ENCODE data around the gene SCGB1D1.

SCGB1D1 gene

DNA sequence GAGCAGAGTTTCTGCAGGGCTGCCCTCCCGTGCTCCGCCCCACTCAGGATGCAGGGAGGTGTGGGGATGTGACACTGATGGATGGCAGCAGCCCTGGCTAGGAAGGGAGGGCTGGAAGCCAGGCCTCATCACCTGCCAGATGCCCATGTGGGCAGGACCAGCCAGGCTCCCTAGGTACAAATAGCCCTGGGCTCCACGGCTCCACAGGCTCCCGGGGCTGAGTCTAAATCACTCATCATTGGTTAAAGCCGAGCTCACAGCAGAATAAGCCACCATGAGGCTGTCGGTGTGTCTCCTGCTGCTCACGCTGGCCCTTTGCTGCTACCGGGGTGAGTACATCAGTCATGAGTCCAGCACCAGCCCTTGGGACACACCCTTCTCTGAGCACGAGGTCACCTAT lies at the start of gene SCGB1D1:
SCGB1D1 (plus strand) TSS at position 206 of the 400 bp plus-strand sequence; CDS start at position 275, 69 bp downstream.
- DNase-seq (ENCODE audit: low read depth) = no peak

DNA sequence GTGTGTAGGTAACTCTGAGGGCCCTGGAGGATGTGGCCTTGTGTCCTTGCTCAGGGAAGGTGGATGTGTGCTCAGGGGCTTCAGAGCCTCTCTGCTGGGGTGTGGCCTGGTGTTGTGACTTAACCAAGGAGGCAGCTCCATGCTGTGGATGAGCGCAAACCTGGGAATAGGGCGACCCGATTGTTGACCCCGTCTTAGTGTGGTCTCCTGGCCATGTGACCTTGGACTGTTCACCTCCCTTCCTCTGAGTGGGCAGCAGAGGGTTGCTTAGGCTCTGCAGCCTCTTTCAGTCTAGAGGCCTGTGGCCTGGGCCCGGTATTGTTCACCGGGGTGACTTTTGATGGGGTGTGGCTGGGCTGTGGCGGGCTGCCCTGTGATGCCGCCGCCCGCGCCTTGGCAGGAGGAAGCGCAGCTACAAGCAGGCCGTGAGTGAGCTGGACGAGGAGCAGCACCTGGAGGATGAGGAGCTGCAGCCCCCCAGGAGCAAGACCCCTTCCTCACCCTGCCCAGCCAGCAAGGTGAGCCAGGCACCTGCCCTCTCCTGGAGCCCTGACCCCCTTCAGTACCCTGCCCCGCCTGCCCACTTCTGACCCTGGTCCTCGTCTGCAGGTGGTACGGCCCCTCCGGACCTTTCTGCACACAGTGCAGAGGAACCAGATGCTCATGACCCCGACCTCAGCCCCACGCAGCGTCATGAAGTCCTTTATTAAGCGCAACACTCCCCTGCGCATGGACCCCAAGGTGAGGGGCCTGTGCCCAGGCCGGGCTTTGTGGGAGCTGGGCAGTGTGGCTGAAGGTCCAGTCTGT lies 49.5 kb upstream of the SCGB1D1 start:
- no peak for DNase-seq (ENCODE audit: low read depth)

GRCh38 chr11:62141111-62142042 lies 48.6 kb upstream of the SCGB1D1 start:
- DNase-seq (ENCODE audit: low read depth) = no peak

- DNase-seq (ENCODE audit: low read depth) = no peak
Observed at GRCh38 chr11:62142043-62142375, 48.0 kb upstream of the SCGB1D1 start.

DNA sequence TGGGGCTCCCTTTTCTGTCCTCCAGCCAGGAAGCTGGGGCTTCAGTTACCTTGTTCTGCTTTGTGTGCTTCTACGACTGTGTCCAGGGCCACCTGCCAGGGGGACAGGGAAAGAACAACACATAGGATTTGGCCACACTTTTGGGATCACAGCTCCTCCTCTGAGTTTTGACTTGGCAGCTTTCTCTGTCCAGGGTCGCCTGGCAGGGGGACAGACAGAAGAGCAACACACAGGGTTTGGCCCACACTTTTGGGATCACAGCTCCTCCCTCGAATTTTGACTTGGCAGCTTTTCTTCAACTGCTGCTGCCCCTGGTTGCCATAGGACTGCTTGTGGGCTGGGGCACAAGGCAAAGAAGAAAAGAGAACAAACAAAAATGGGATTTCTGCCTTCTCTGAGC lies 47.1 kb upstream of the SCGB1D1 start:
- DNase-seq (ENCODE audit: low read depth) = no peak

- DNase-seq (ENCODE audit: low read depth) = no peak
Observed at GRCh38 chr11:62143727-62144126, 46.3 kb upstream of the SCGB1D1 start.

GRCh38 chr11:62144641-62145255 lies 45.3 kb upstream of the SCGB1D1 start:
- no peak for DNase-seq (ENCODE audit: low read depth)

DNA sequence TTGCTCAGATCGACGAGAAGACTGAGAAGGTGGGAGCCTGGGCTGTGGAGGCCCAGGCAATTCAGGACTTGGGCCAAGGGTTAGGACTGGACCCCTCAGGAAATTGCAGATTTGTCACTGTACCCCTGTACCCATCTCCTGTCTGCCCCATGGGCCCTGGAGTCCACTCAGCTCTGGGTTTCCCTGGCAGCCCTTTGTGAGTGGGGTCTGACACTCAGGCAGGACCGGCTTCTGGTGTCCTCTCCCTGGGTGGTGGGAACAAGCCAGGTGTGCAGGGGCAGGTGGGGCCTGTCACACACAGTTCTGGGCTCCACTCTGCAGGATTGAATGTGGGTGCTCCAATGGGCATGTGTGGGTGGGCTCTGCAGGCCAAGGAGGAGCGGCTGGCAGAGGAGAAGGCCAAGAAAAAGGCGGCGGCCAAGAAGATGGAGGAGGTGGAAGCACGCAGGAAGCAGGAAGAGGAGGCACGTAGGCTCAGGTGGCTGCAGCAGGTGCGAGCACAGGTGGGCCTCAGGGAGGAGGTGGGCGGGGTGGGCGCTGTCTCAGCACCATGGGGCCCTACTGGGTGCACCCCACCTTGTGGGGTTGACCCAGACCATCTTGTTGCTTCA lies 44.6 kb upstream of the SCGB1D1 start:
- no peak for DNase-seq (ENCODE audit: low read depth)

- no peak for DNase-seq (ENCODE audit: low read depth)
Observed at GRCh38 chr11:62146476-62147200, 43.4 kb upstream of the SCGB1D1 start.

GRCh38 chr11:62147545-62147944 lies 42.5 kb upstream of the SCGB1D1 start:
- no peak for DNase-seq (ENCODE audit: low read depth)

DNA sequence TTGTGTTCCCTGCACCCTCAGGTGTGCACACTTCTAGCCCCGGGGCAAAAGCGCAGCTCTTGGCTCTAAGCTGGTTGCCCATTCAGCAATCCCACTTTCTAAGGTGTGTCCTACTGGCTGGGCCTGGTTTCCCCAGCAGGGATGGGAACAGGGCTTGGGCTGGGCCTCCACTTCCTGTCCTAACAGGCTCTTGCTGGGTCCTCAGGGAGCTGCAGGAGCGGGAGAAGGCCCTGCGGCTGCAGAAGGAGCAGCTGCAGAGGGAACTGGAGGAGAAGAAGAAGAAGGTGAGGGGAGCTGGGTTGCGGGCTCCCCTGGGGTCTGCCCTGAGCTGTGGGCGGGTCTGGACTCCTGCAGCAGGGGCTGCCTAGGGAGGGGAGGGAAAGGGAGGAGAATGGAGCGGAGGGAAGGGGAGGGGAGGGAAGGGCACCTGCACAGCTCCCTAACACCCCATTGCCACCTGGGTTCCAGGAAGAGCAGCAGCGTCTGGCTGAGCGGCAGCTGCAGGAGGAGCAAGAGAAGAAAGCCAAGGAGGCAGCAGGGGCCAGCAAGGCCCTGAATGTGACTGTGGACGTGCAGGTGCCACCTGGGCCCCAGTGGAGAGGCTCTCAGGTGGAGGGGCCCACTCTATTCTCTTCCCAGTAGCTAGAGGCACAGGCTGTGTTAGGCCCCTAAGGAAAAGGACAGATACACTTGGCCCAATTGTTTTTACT lies 41.6 kb upstream of the SCGB1D1 start:
- no peak for DNase-seq (ENCODE audit: low read depth)

DNA sequence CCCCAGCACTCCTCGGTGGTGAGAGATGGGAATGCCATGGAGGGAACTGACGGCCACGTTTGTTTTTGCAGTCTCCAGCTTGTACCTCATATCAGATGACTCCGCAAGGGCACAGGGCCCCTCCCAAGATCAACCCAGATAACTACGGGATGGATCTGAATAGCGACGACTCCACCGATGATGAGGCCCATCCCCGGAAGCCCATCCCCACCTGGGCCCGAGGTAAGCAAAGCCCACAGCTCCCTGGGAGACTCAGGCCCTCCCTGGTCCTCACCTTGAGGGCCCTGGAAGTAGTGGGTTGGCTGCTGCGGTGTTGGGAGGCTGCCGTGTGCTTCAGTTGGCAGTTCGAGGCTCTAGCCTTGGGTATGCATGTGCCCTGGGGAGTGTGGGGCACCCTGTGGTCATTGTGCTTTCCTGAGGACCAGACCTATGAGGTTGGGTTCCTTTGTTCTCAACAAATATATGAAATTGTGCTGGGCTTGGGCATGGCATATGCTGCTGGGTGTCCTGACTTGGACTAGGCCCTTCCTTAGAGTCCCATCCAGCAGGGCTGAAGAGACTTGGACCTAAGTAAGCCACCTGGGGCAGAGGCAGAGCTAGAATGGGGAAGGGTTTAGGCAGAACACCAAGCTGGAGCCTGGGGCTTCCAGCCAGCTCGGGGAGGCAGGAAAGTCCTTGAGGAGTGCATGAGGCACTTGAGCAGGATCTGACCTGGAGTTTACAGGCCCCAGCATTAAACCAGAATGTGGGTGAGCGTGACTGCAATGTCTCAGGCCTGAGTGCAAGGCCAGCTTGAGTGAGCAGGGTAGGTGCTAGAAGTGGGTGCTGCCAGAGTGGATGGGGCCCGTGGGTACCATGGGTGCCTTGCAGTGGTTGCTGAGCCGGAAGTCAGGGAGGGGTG lies 39.8 kb upstream of the SCGB1D1 start:
- no peak for DNase-seq (ENCODE audit: low read depth)

GRCh38 chr11:62150887-62151736 lies 38.9 kb upstream of the SCGB1D1 start:
- DNase-seq (ENCODE audit: low read depth) = no peak

DNA sequence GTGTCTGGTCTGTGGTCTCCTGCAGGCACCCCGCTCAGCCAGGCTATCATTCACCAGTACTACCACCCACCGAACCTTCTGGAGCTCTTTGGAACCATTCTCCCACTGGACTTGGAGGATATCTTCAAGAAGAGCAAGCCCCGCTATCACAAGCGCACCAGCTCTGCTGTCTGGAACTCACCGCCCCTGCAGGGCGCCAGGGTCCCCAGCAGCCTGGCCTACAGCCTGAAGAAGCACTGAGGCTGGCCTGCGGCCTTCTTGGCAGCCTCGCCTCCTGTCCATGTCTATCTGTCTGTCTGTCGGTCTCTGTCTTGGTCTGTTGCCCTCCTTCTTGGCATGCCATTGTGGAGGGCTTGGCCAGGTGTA lies 38.3 kb upstream of the SCGB1D1 start:
- no peak for DNase-seq (ENCODE audit: low read depth)

- DNase-seq (ENCODE audit: low read depth) = no peak
Observed at GRCh38 chr11:62152245-62153086, 37.5 kb upstream of the SCGB1D1 start.

DNA sequence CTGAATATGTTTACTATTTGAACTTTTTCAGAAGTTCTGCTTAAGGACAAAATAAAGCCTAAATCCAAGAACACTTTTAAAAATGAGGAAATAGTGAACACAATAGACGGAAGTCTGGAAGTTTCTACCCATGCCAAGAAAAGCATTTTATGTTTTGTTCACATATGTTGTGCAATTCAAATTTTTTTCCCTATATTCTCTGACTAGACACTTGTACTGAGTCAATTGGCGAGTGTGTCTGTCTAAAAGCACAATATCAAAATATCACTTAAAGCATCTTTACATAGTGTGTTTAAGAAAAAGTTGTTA lies 37.0 kb upstream of the SCGB1D1 start:
- no peak for DNase-seq (ENCODE audit: low read depth)

DNA sequence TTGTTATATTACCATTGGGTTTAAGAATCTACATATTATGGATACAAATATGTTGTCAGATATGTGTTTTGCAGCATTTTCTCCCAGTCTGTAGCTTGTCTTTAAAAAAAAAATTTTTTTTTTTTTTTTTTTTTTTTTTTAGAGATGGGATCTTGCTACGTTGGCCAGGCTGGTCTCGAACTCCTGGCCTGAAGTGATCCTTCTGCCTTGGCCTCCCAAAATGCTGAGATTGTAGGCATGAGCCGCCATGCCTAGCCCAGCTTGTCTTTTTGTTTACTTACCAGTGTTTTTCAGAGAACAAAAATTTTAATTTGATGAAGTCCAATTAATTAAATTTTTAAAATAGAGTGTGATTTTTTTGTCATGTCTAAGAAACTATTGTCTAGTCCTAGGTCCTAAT lies 36.4 kb upstream of the SCGB1D1 start:
- DNase-seq (ENCODE audit: low read depth) = no peak

DNA sequence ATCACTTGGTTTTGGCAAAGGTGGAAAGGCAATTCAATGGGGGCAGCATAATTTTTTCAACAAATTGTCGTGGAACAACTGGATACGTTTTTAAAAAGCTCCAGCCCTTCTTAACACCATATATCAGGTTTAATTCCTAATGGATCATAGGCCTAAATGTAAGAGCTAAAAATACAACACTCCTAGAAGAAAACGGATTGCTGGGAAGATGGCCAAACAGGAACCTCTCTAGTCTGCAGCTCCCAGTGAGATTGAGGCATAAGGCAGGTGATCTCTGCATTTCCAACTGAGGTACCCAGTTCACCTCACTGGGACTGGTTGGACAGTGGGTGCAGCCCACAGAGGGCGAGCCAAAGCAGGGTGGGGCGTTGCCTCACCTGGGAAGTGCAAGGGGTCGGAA lies 32.4 kb upstream of the SCGB1D1 start:
- no peak for DNase-seq (ENCODE audit: low read depth)
